Stimulated activated naive CD8-positive, alpha-beta T cell treated with anti-CD3 and anti-CD28 coated beads, Interleukin-15, amount 100 ng/mL, for 72 hours (primary cell): ENCODE measurements around the gene CHAT.
A peak's percentile ranks its signal among the peaks of the same experiment; 100 is the strongest.

Experiments
- ATAC-seq: fragments of 150-1000 bp; cut with Tn5 transposase; 2 replicates; pipeline ENCODE4 v1.10.0; 2021; ENCODE audit warnings: mild to moderate bottlenecking, moderate library complexity
- DNase-seq, 2 donors: peaks; one replicate each; pipeline ENCODE4 v3.0.0; 2021 to 2022
- H3K27ac Mint-ChIP-seq, 2 donors: one replicate each; pipeline ENCODE4 v1.8.0; 2022; ENCODE audit warnings: mild to moderate bottlenecking in 2 of 2, mixed read lengths in 2 of 2, moderate library complexity in 2 of 2
- H3K27me3 Mint-ChIP-seq: one replicate; pipeline ENCODE4 v1.8.0; 2022; ENCODE audit warnings: mixed read lengths
- H3K4me1 Mint-ChIP-seq: one replicate; pipeline ENCODE4 v1.8.0; 2022; ENCODE audit warnings: mild to moderate bottlenecking, mixed read lengths
- H3K4me3 Mint-ChIP-seq, 2 donors: one replicate each; pipeline ENCODE4 v1.8.0; 2022; ENCODE audit warnings: mild to moderate bottlenecking in 2 of 2, mixed read lengths in 2 of 2, moderate library complexity in 1 of 2
- H3K9me3 Mint-ChIP-seq, 2 donors: one replicate each; pipeline ENCODE4 v1.8.0; 2022; ENCODE audit warnings: mixed read lengths in 2 of 2

Gene CHAT

DNA sequence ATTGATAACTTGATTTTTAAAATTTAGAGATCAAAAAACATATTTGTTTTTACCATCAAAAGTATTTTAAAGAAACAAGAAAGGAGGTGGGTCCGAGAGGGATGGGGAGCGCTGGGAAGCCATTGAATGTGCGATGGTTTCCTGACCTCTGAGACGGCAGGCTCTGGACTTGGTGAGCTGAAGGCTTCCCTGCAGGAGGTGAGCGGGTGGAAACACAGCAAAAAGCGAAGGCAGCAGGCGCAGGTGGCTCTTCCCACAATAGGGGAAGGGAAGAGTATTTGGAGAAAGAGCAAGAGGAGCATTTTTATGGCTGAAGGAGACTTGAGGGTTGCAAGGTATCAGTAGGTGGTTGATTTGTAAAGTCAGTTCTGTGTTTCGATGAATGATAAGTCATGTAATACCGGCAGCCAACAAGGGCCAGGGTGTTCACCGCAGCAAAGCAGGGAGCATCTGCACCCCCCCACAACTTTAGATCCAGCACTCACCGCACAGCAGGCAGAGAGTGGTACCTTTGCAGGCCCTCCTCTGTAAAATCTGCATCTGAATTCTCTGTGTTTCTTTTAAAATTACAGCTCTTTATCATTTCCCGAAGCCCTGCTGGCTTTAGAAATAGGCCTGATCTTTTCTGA is 76.2 kb downstream of the CHAT start:
- no peak overlapping the region for H3K4me3 Mint-ChIP-seq
- no peaks in the 10 kb centered on the region for H3K4me1 Mint-ChIP-seq
- H3K27me3 Mint-ChIP-seq: peaks cover 55% of the 10 kb centered on the region
- DNase-seq: no peak
- ATAC-seq: no peak
- H3K9me3 Mint-ChIP-seq: peaks cover 9 to 13% of the 10 kb centered on the region in 2 donors
- peak overlapping the region in 1 of 2 donors; percentile 14 for H3K27ac Mint-ChIP-seq

DNA sequence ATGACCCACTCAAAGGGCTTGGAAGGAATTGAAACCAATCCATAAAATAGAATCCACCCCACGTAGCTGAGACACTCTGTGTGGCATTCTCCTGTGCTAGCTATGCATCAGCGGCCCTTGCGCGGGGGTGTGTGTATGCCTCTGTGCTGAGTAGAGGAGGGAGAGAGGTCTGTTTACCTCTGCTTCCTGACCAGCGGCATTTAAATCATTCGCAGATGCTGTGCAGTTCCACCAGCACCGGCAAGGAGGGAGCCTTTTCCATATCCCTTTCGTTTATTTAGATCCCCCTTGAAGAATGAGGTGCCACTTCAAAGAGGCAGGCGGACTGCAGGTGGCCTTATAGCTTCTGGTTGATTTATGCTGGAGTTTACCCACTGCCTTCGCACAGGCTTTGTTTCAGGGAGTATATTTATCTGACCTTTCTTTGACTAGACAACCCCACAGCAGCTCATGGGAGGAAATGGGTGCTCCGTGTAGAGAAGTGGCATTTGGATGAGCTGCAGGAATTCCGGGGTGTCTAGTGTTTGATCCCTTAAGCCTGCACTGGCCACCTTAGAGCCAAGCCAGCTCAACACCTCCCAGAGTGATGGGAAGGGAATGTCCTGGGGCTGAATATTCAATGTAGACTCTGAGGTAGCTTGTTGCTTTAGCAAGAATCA is 77.0 kb downstream of the CHAT start:
- Mint-ChIP-seq H3K9me3 (peaks cover 9 to 13% of the 10 kb centered on the region in 2 donors), H3K4me3 (no peak overlapping the region), H3K4me1 (no peaks in the 10 kb centered on the region), H3K27ac (no peak overlapping the region), H3K27me3 (peaks cover 55% of the 10 kb centered on the region)
- no peak for ATAC-seq
- DNase-seq: no peak

- H3K4me3 Mint-ChIP-seq: no peak overlapping the region
- peaks cover 61% of the 10 kb centered on the region for H3K27me3 Mint-ChIP-seq
- H3K4me1 Mint-ChIP-seq: no peaks in the 10 kb centered on the region
- DNase-seq: no peak
- no peak for ATAC-seq
- H3K9me3 Mint-ChIP-seq: peaks cover 9 to 13% of the 10 kb centered on the region in 2 donors
- H3K27ac Mint-ChIP-seq: no peak overlapping the region
Observed at GRCh38 chr10:49691588-49691987, 77.8 kb downstream of the CHAT start.

DNA sequence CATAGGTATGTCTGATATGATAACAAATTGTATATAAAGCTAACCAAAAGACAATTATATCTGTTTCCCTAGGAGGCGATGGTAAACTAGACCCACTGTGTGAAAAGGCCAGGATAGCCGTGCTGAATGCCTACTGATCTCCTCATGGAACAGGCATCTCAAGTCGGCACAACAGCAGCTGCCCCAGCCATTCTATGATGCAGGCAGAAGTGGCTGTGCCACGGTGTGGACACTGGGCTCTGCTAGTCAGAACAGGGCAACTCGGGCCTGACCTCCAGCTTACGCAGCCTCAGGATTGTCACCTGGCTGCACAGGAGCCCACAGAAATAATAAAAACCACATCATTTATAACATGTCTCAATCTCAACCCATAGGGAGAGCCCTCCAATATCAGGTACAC is 80.6 kb downstream of the CHAT start:
- peaks cover 51% of the 10 kb centered on the region for H3K27me3 Mint-ChIP-seq

GRCh38 chr10:49696311-49696710 is 82.5 kb downstream of the CHAT start:
- Mint-ChIP-seq H3K4me3 (no peak overlapping the region), H3K9me3 (no peaks in the 10 kb centered on the region), H3K4me1 (no peaks in the 10 kb centered on the region), H3K27ac (no peak overlapping the region), H3K27me3 (peaks cover 46% of the 10 kb centered on the region)
- ATAC-seq: no peak
- no peak for DNase-seq

More for the DNA sequence above, 80.6 kb downstream of the CHAT start:
- Mint-ChIP-seq H3K27ac (no peak overlapping the region), H3K9me3 (no peaks in the 10 kb centered on the region), H3K4me3 (no peak overlapping the region), H3K4me1 (no peaks in the 10 kb centered on the region)
- ATAC-seq: no peak
- DNase-seq: no peak

GRCh38 chr10:49698679-49699078 is 84.8 kb downstream of the CHAT start:
- no peak for ATAC-seq
- no peak overlapping the region for H3K4me3 Mint-ChIP-seq
- H3K4me1 Mint-ChIP-seq: no peaks in the 10 kb centered on the region
- H3K9me3 Mint-ChIP-seq: no peaks in the 10 kb centered on the region
- peaks cover 33% of the 10 kb centered on the region for H3K27me3 Mint-ChIP-seq
- DNase-seq: no peak
- H3K27ac Mint-ChIP-seq: no peak overlapping the region

GRCh38 chr10:49700211-49700610 is 86.4 kb downstream of the CHAT start:
- Mint-ChIP-seq H3K27ac (no peak overlapping the region), H3K4me3 (no peak overlapping the region), H3K4me1 (no peaks in the 10 kb centered on the region), H3K27me3 (peaks cover 33% of the 10 kb centered on the region), H3K9me3 (no peaks in the 10 kb centered on the region)
- ATAC-seq (no peak), DNase-seq (no peak)

GRCh38 chr10:49700997-49701396 is 87.2 kb downstream of the CHAT start:
- no peak overlapping the region for H3K27ac Mint-ChIP-seq
- H3K27me3 Mint-ChIP-seq: peaks cover 33% of the 10 kb centered on the region
- H3K9me3 Mint-ChIP-seq: no peaks in the 10 kb centered on the region
- DNase-seq: no peak
- no peak overlapping the region for H3K4me3 Mint-ChIP-seq
- no peak for ATAC-seq
- no peaks in the 10 kb centered on the region for H3K4me1 Mint-ChIP-seq

DNA sequence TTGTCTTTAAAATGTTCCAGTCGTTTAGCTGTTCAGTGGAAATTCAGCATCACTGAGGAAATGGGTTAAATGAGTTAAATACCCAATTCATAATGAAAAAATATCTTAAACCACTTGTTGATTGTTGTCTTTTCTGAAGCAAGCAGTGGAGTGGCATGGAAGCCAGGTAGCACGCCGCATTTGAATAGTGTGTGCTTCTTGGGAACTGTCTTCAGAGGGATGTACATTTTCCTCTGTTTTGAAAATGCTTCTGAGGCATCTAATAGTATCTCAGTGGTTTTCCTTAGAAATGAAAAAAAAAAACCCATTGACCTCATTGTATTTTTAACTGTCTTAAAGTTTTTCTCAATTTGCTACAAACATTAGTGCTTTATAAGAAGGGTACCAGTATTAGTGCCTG is 93.7 kb downstream of the CHAT start:
- H3K27me3 Mint-ChIP-seq: no peaks in the 10 kb centered on the region
- no peak for ATAC-seq

DNA sequence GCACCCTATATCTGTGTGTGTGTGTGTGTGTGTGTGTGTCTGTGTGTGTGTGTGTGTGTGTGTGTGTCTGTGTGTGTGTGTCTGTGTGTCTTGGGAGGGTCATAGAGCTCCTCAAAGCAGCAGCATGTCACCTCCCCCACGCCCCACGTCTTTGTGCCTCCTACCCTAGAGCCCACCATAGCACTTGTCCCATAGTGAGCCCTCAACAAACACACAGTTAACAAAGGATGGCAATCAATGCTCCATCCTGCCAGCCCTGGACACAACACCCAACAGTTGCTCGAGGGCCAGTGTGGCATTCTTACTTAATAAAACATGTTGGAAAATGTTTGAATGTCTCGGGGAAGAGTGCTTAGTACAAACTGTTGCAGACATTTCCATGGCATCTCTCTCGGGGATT is 96.1 kb downstream of the CHAT start:
- DNase-seq (no peak), ATAC-seq (no peak)
- Mint-ChIP-seq H3K4me3 (no peak overlapping the region), H3K4me1 (no peaks in the 10 kb centered on the region), H3K27ac (no peak overlapping the region), H3K9me3 (peaks cover 0 to 6% of the 10 kb centered on the region in 2 donors), H3K27me3 (peaks cover 10% of the 10 kb centered on the region)

More for the DNA sequence above, 93.7 kb downstream of the CHAT start:
- H3K4me1 Mint-ChIP-seq: no peaks in the 10 kb centered on the region
- no peak overlapping the region for H3K27ac Mint-ChIP-seq
- no peak overlapping the region for H3K4me3 Mint-ChIP-seq
- no peak for DNase-seq
- H3K9me3 Mint-ChIP-seq: no peaks in the 10 kb centered on the region

GRCh38 chr10:49710966-49711365 is 97.1 kb downstream of the CHAT start:
- Mint-ChIP-seq H3K4me1 (no peaks in the 10 kb centered on the region), H3K27me3 (peaks cover 10% of the 10 kb centered on the region), H3K4me3 (no peak overlapping the region), H3K27ac (no peak overlapping the region), H3K9me3 (peaks cover 0 to 6% of the 10 kb centered on the region in 2 donors)
- ATAC-seq: no peak
- no peak for DNase-seq

- DNase-seq (no peak), ATAC-seq (no peak)
- peaks cover 10% of the 10 kb centered on the region for H3K27me3 Mint-ChIP-seq
- no peak overlapping the region for H3K4me3 Mint-ChIP-seq
- no peaks in the 10 kb centered on the region for H3K4me1 Mint-ChIP-seq
- H3K9me3 Mint-ChIP-seq: peaks cover 0 to 6% of the 10 kb centered on the region in 2 donors
- no peak overlapping the region for H3K27ac Mint-ChIP-seq
Observed at GRCh38 chr10:49711481-49711880, 97.6 kb downstream of the CHAT start.

GRCh38 chr10:49713266-49713665 is 99.4 kb downstream of the CHAT start:
- no peak overlapping the region for H3K4me3 Mint-ChIP-seq
- H3K27me3 Mint-ChIP-seq: peaks cover 10% of the 10 kb centered on the region
- H3K27ac Mint-ChIP-seq: no peak overlapping the region
- H3K9me3 Mint-ChIP-seq: peaks cover 0 to 6% of the 10 kb centered on the region in 2 donors
- ATAC-seq: no peak
- no peak for DNase-seq
- no peaks in the 10 kb centered on the region for H3K4me1 Mint-ChIP-seq
